ENCODE measurements around the gene TPCN2. TPM values are rescaled to one million over a fixed set of nuclear protein-coding genes. Genes with fewer than 3 reads are reported as not detected.

Gene TPCN2
- total and polyA plus RNA-seq, 4 donors = 6.4 to 20.8 (median 12.1) TPM

- Histone ChIP-seq H3K36me3 (ENCODE audit: control insufficient read depth in 4 of 4, insufficient read depth in 3 of 4, low read depth in 1 of 4, low read length in 3 of 4) (no peaks in the 10 kb centered on the region), H3K4me3 (ENCODE audit: low read depth in 1 of 3, low read length in 3 of 3) (no peak overlapping the region), H3K4me1 (ENCODE audit: control insufficient read depth in 4 of 4, insufficient read depth in 4 of 4, low read length in 3 of 4) (no peaks in the 10 kb centered on the region), H3K9ac (ENCODE audit: low read depth in 1 of 2, low read length in 2 of 2) (no peak overlapping the region), H3K27ac (ENCODE audit: low read depth in 1 of 2, low read length in 2 of 2) (no peak overlapping the region), H3K27me3 (ENCODE audit: control insufficient read depth in 4 of 4, insufficient read depth in 4 of 4, low read length in 3 of 4) (peaks cover 0 to 3% (median 1%) of the 10 kb centered on the region in 4 donors), H3K9me3 (ENCODE audit: control insufficient read depth in 4 of 4, low read length in 3 of 4) (no peaks in the 10 kb centered on the region)
- 82% methylated on average over 13 of the region's 13 CpGs for WGBS
- TF ChIP-seq YY1 (IDR thresholded peaks at IDR 0.05) (no peak), ZBTB33 (IDR thresholded peaks at IDR 0.05) (no peak), RAD21 (IDR thresholded peaks at IDR 0.05) (no peak), ATF3 (IDR thresholded peaks at IDR 0.05) (no peak), SP1 (IDR thresholded peaks at IDR 0.05) (no peak), MAX (IDR thresholded peaks at IDR 0.05) (no peak), TAF1 (conservative IDR thresholded peaks at IDR 0.05) (no peak), GABPA (IDR thresholded peaks at IDR 0.05 in 1 of 2, conservative IDR thresholded peaks at IDR 0.05 in 1 of 2) (no peak)
- peak; percentile 70 for DNase-seq (ENCODE audit: low spot score)
Observed at GRCh38 chr11:69156235-69156639, 107.5 kb downstream of the TPCN2 start.

DNA sequence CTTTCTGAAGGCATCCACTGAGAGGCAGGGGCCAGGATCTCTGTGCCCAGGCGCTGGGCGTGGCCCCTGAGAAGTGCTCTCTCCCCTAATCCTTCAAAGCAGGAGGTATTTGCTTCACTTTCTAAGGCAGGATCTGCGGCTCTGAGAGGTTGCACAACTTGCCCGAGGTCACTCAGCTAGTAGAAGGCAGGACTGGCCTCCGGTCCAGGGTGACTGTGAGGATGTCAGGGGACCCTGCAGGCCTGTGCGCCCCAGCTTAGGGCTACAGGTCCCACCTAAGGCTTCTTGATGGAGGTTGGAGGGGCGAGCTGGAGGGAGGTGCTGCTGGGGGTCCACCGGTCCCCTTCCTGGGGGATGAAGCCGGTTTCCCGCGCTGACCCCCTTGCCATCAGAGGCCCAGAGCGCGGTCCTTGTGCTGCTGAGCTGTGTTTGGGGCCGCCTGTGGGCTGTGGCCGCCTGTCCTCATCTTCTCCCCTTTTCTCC lies 108.0 kb downstream of the TPCN2 start:
- TF ChIP-seq HNF4A (conservative IDR thresholded peaks at IDR 0.05) = peak in 1 of 2 donors; percentile 5
- no peak for TF ChIP-seq YY1 (IDR thresholded peaks at IDR 0.05)
- no peak for TF ChIP-seq TAF1 (conservative IDR thresholded peaks at IDR 0.05)
- Histone ChIP-seq H3K27ac (ENCODE audit: low read depth in 1 of 2, low read length in 2 of 2) (no peak overlapping the region), H3K9me3 (ENCODE audit: control insufficient read depth in 4 of 4, low read length in 3 of 4) (no peaks in the 10 kb centered on the region), H3K9ac (ENCODE audit: low read depth in 1 of 2, low read length in 2 of 2) (no peak overlapping the region), H3K4me3 (ENCODE audit: low read depth in 1 of 3, low read length in 3 of 3) (no peak overlapping the region), H3K27me3 (ENCODE audit: control insufficient read depth in 4 of 4, insufficient read depth in 4 of 4, low read length in 3 of 4) (peaks cover 0 to 3% (median 1%) of the 10 kb centered on the region in 4 donors), H3K36me3 (ENCODE audit: control insufficient read depth in 4 of 4, insufficient read depth in 3 of 4, low read depth in 1 of 4, low read length in 3 of 4) (no peaks in the 10 kb centered on the region), H3K4me1 (ENCODE audit: control insufficient read depth in 4 of 4, insufficient read depth in 4 of 4, low read length in 3 of 4) (no peaks in the 10 kb centered on the region)
- 85% methylated on average over 15 of the region's 15 CpGs for WGBS
- DNase-seq (ENCODE audit: low spot score) = peak; percentile 77

DNA sequence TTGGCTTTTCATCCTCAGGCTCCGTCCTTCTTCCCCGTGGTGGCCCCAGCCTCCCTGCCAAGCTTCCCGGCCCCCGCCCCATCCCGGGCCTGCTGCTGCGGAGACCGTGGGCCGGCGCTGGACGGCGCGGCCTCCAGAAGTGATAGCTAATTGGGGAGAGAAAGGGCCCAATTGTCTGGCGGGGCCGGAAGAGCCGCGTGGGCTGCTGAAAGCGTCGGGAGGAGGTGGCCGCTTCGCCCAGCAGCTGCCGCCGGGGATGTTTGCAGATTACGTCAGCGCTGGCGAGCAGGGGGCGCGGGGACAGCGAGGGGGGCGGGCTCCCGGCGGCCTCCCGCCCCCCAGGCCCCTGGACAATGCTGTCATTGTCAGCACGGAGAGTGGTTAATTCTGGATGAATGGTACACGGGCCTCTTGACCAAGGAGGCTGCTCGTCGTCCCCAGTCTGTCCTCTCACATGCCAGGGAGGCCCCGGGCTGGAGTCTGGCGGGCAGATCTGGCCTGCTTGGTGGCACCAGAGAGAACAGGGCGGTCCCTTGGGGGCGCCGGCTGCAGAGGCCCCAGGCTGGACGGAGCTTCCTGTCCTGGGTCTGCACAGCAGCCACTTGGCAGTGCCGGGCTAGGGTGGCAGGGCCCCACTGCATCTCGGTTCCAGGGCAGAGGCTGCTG lies 108.6 kb downstream of the TPCN2 start:
- TF ChIP-seq TAF1 (conservative IDR thresholded peaks at IDR 0.05) = no peak
- WGBS = 43% methylated on average over 44 of the region's 44 CpGs
- no peaks in the 10 kb centered on the region for H3K9me3 ChIP-seq (ENCODE audit: control insufficient read depth in 4 of 4, low read length in 3 of 4)
- no peak overlapping the region for H3K9ac ChIP-seq (ENCODE audit: low read depth in 1 of 2, low read length in 2 of 2)
- no peaks in the 10 kb centered on the region for H3K36me3 ChIP-seq (ENCODE audit: control insufficient read depth in 4 of 4, insufficient read depth in 3 of 4, low read depth in 1 of 4, low read length in 3 of 4)
- DNase-seq (ENCODE audit: low spot score) = no peak
- H3K27me3 ChIP-seq (ENCODE audit: control insufficient read depth in 4 of 4, insufficient read depth in 4 of 4, low read length in 3 of 4) = peaks cover 0 to 3% (median 1%) of the 10 kb centered on the region in 4 donors
- no peak overlapping the region for H3K4me3 ChIP-seq (ENCODE audit: low read depth in 1 of 3, low read length in 3 of 3)
- H3K4me1 ChIP-seq (ENCODE audit: control insufficient read depth in 4 of 4, insufficient read depth in 4 of 4, low read length in 3 of 4) = no peaks in the 10 kb centered on the region
- no peak overlapping the region for H3K27ac ChIP-seq (ENCODE audit: low read depth in 1 of 2, low read length in 2 of 2)

- no peak for TF ChIP-seq FOXA1 (IDR thresholded peaks at IDR 0.05)
- TF ChIP-seq SP1 (IDR thresholded peaks at IDR 0.05) = no peak
- TF ChIP-seq GABPA (IDR thresholded peaks at IDR 0.05 in 1 of 2, conservative IDR thresholded peaks at IDR 0.05 in 1 of 2) = no peak
- no peak for TF ChIP-seq EGR1 (IDR thresholded peaks at IDR 0.05; ENCODE audit: low read depth in 2 of 2)
- no peak for TF ChIP-seq RXRA (IDR thresholded peaks at IDR 0.05)
- no peak for TF ChIP-seq ATF3 (IDR thresholded peaks at IDR 0.05)
- TF ChIP-seq RAD21 (IDR thresholded peaks at IDR 0.05) = no peak
- TF ChIP-seq TAF1 (conservative IDR thresholded peaks at IDR 0.05) = no peak
- TF ChIP-seq, protein P1, sequence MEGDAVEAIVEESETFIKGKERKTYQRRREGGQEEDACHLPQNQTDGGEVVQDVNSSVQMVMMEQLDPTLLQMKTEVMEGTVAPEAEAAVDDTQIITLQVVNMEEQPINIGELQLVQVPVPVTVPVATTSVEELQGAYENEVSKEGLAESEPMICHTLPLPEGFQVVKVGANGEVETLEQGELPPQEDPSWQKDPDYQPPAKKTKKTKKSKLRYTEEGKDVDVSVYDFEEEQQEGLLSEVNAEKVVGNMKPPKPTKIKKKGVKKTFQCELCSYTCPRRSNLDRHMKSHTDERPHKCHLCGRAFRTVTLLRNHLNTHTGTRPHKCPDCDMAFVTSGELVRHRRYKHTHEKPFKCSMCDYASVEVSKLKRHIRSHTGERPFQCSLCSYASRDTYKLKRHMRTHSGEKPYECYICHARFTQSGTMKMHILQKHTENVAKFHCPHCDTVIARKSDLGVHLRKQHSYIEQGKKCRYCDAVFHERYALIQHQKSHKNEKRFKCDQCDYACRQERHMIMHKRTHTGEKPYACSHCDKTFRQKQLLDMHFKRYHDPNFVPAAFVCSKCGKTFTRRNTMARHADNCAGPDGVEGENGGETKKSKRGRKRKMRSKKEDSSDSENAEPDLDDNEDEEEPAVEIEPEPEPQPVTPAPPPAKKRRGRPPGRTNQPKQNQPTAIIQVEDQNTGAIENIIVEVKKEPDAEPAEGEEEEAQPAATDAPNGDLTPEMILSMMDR (IDR thresholded peaks at IDR 0.05; ENCODE audit: low read depth, low read length, missing input control) = no peak
- TF ChIP-seq ZBTB33 (IDR thresholded peaks at IDR 0.05) = no peak
- Histone ChIP-seq H3K36me3 (ENCODE audit: control insufficient read depth in 4 of 4, insufficient read depth in 3 of 4, low read depth in 1 of 4, low read length in 3 of 4) (no peaks in the 10 kb centered on the region), H3K27me3 (ENCODE audit: control insufficient read depth in 4 of 4, insufficient read depth in 4 of 4, low read length in 3 of 4) (peaks cover 0 to 3% (median 1%) of the 10 kb centered on the region in 4 donors), H3K9me3 (ENCODE audit: control insufficient read depth in 4 of 4, low read length in 3 of 4) (no peaks in the 10 kb centered on the region), H3K27ac (ENCODE audit: low read depth in 1 of 2, low read length in 2 of 2) (no peak overlapping the region), H3K4me1 (ENCODE audit: control insufficient read depth in 4 of 4, insufficient read depth in 4 of 4, low read length in 3 of 4) (no peaks in the 10 kb centered on the region), H3K9ac (ENCODE audit: low read depth in 1 of 2, low read length in 2 of 2) (no peak overlapping the region), H3K4me3 (ENCODE audit: low read depth in 1 of 3, low read length in 3 of 3) (no peak overlapping the region)
- 96% methylated on average over 15 of the region's 15 CpGs for WGBS
- DNase-seq (ENCODE audit: low spot score) = no peak
Observed at GRCh38 chr11:69157822-69158231, 109.1 kb downstream of the TPCN2 start.
